ENCODE data around the gene DPH1.

GRCh38 chr17:2034157-2034556 lies 4.2 kb downstream of the DPH1 start:
- TF ChIP-seq CTCF (conservative IDR thresholded peaks at IDR 0.05 in 1 of 2, IDR thresholded peaks at IDR 0.05 in 1 of 2; ENCODE audit: low read depth in 1 of 2, low read length in 2 of 2) (no peak), EZH2 (IDR thresholded peaks at IDR 0.05; ENCODE audit: low read length, missing control alignments) (no peak)

Data from fibroblast of lung (primary cell).